Fibroblast of skin of abdomen (primary cell): ENCODE measurements around the gene DCUN1D4. TPM values are rescaled to one million over a fixed set of nuclear protein-coding genes. Genes with fewer than 3 reads are reported as not detected.

Experiments used
- DNase-seq: peaks from one replicate; pipeline ENCODE4 v3.0.0-alpha.2; 2013
- polyA plus RNA-seq, 2 experiments: library from polyadenylated mRNA; unstranded; fragments of 120-200 nt; gene quantifications; one replicate each; pipeline ENCODE4 v1.2.1, GENCODE V29; 2013; ENCODE audit not compliant: insufficient read length in 2 of 2

DCUN1D4 gene
- 38.6 TPM for polyA plus RNA-seq (2013, experiment 1 of 2; ENCODE audit: insufficient read length)
- polyA plus RNA-seq (2013, experiment 2 of 2; ENCODE audit: insufficient read length), result 37.1 TPM

GRCh38 chr4:51842554-51843308, at the start of gene DCUN1D4:
Gene DCUN1D4 (plus strand): TSS chr4:51843153. CDS start chr4:51843243, 90 bp downstream.
- DNase-seq, result peak; percentile 100

GRCh38 chr4:51820443-51821234, 22.3 kb upstream of the DCUN1D4 start:
- DNase-seq, result no peak

GRCh38 chr4:51825341-51825740, 17.6 kb upstream of the DCUN1D4 start:
- DNase-seq, result no peak

GRCh38 chr4:51830156-51830720, 12.7 kb upstream of the DCUN1D4 start:
- DNase-seq, result no peak

GRCh38 chr4:51831133-51831532, 11.8 kb upstream of the DCUN1D4 start:
- DNase-seq, result peak; percentile 49

GRCh38 chr4:51833236-51833635, 9.7 kb upstream of the DCUN1D4 start:
- no peak for DNase-seq

GRCh38 chr4:51835079-51835478, 7.9 kb upstream of the DCUN1D4 start:
- DNase-seq, result no peak

- no peak for DNase-seq
Measured at GRCh38 chr4:51835855-51836254, 7.1 kb upstream of the DCUN1D4 start.

- DNase-seq, result no peak
Measured at GRCh38 chr4:51836549-51836948, 6.4 kb upstream of the DCUN1D4 start.

- DNase-seq, result no peak
Measured at GRCh38 chr4:51840781-51841180, 2.2 kb upstream of the DCUN1D4 start.

GRCh38 chr4:51842167-51842553, 793 bp upstream of the DCUN1D4 start:
- no peak for DNase-seq

- peak; percentile 53 for DNase-seq
Measured at GRCh38 chr4:51843309-51844152, 578 bp downstream of the DCUN1D4 start.

- DNase-seq, result peak; percentile 93
Measured at GRCh38 chr4:51844153-51845054, 1.5 kb downstream of the DCUN1D4 start.

GRCh38 chr4:51845055-51845426, 2.1 kb downstream of the DCUN1D4 start:
- no peak for DNase-seq

GRCh38 chr4:51845711-51846110, 2.8 kb downstream of the DCUN1D4 start:
- DNase-seq, result peak; percentile 36

- no peak for DNase-seq
Measured at GRCh38 chr4:51849430-51849829, 6.5 kb downstream of the DCUN1D4 start.

GRCh38 chr4:51850294-51850693, 7.3 kb downstream of the DCUN1D4 start:
- no peak for DNase-seq

GRCh38 chr4:51851090-51851936, 8.4 kb downstream of the DCUN1D4 start:
- DNase-seq, result no peak

- no peak for DNase-seq
Measured at GRCh38 chr4:51851937-51852290, 9.0 kb downstream of the DCUN1D4 start.

GRCh38 chr4:51853027-51853682, 10.2 kb downstream of the DCUN1D4 start:
- DNase-seq, result no peak
